ENCODE measurements around the gene ACRBP. TPM values are rescaled to one million over a fixed set of nuclear protein-coding genes. Genes with fewer than 3 reads are reported as not detected.

Gene ACRBP
- total and polyA plus RNA-seq, 9 donors = 0.30 to 2.9 (median 0.92) TPM

GRCh38 chr12:6643569-6644256 is 3.5 kb downstream of the ACRBP start:
- no peaks in the 10 kb centered on the region for H3K4me1 ChIP-seq (ENCODE audit: insufficient read depth)
- whole genome bisulfite sequencing, 3 donors = 85 to 88% (median 87%) methylated on average over 6 of the region's 6 CpGs
- DNase-seq = no peak
- H3K27ac ChIP-seq = no peak overlapping the region
- H3K36me3 ChIP-seq = no peaks in the 10 kb centered on the region
- no peak overlapping the region for H3K4me3 ChIP-seq
- TF ChIP-seq POLR2A (IDR thresholded peaks at IDR 0.05) (no peak), CTCF (IDR thresholded peaks at IDR 0.05) (no peak), EP300 (IDR thresholded peaks at IDR 0.05) (no peak)
- intact Hi-C loops (cut with DNase I) = loop anchor here in 2 of 4 donors (10.0 kb wide), 2 partner anchors 61 to 79 kb away; partner anchors contain the start of genes NOP2 (in 1 of the 2) and PIANP (in 1 of the 2)
- H3K9me3 ChIP-seq = no peaks in the 10 kb centered on the region
- no peaks in the 10 kb centered on the region for H3K27me3 ChIP-seq

GRCh38 chr12:6641131-6641530 is 6.1 kb downstream of the ACRBP start:
- intact Hi-C loops (cut with DNase I) = loop anchor here in 2 of 4 donors (10.0 kb wide), 2 partner anchors 64 to 76 kb away; partner anchors contain the start of genes NOP2 (in 1 of the 2) and PIANP (in 1 of the 2)
- 35 to 45% (median 41%) methylated on average over 4 of the region's 4 CpGs for WGBS, 3 donors
- Histone ChIP-seq H3K4me1 (ENCODE audit: insufficient read depth) (no peaks in the 10 kb centered on the region), H3K27me3 (no peaks in the 10 kb centered on the region), H3K27ac (no peak overlapping the region), H3K9me3 (no peaks in the 10 kb centered on the region), H3K4me3 (no peak overlapping the region), H3K36me3 (no peaks in the 10 kb centered on the region)
- TF ChIP-seq EP300 (IDR thresholded peaks at IDR 0.05) (no peak), POLR2A (IDR thresholded peaks at IDR 0.05) (no peak), CTCF (IDR thresholded peaks at IDR 0.05) (no peak)
- DNase-seq = no peak

- WGBS, 3 donors = 87 to 98% (median 92%) methylated on average over 4 of the region's 4 CpGs
- H3K27me3 ChIP-seq = no peaks in the 10 kb centered on the region
- TF ChIP-seq CTCF (IDR thresholded peaks at IDR 0.05) (no peak), EP300 (IDR thresholded peaks at IDR 0.05) (no peak), POLR2A (IDR thresholded peaks at IDR 0.05) (no peak)
- H3K9me3 ChIP-seq = no peaks in the 10 kb centered on the region
- no peak overlapping the region for H3K27ac ChIP-seq
- H3K4me3 ChIP-seq = no peak overlapping the region
- no peak for DNase-seq
- no peaks in the 10 kb centered on the region for H3K4me1 ChIP-seq (ENCODE audit: insufficient read depth)
- intact Hi-C loops (cut with DNase I) = loop anchor here in 2 of 4 donors (10.0 kb wide), 2 partner anchors 64 to 76 kb away; partner anchors contain the start of genes NOP2 (in 1 of the 2) and PIANP (in 1 of the 2)
- H3K36me3 ChIP-seq = no peaks in the 10 kb centered on the region
Observed at GRCh38 chr12:6640497-6640896, 6.7 kb downstream of the ACRBP start.

- H3K36me3 ChIP-seq = no peaks in the 10 kb centered on the region
- H3K4me3 ChIP-seq = no peak overlapping the region
- WGBS, 3 donors = 65 to 76% (median 76%) methylated on average over 11 of the region's 11 CpGs
- TF ChIP-seq EP300 (IDR thresholded peaks at IDR 0.05) (no peak), CTCF (IDR thresholded peaks at IDR 0.05) (no peak), POLR2A (IDR thresholded peaks at IDR 0.05) (no peak)
- H3K9me3 ChIP-seq = no peaks in the 10 kb centered on the region
- no peaks in the 10 kb centered on the region for H3K4me1 ChIP-seq (ENCODE audit: insufficient read depth)
- no peak for DNase-seq
- intact Hi-C loops (cut with DNase I) = no loop called here
- no peaks in the 10 kb centered on the region for H3K27me3 ChIP-seq
- no peak overlapping the region for H3K27ac ChIP-seq
Observed at GRCh38 chr12:6639151-6639801, 8.0 kb downstream of the ACRBP start.

Measured in ovary (tissue), 9 donors.